PFSK-1 (cell line): Measurements from ENCODE around the gene RAC2.

Source experiments
- FOXP2 ChIP-seq: optimal IDR thresholded peaks from 2 replicates; pipeline ENCODE3; 2011; ENCODE audit warnings: borderline replicate concordance, control low read depth, inconsistent platforms; ENCODE audit not compliant: insufficient read depth; ENCODE audit errors: extremely low read length, extremely low read depth
- POLR2AphosphoS5 ChIP-seq: IDR thresholded peaks from 2 replicates; pipeline ENCODE4 v1.6.1; 2012; ENCODE audit warnings: low read depth, mild to moderate bottlenecking, control low read depth, low read length, moderate library complexity
- REST ChIP-seq, 2 experiments: IDR thresholded peaks; 2 replicates each; pipeline versions ENCODE4 v1.6.1 to v1.8.0; 2011 to 2012; ENCODE audit warnings: low read depth in 2 of 2, low read length in 2 of 2, control low read depth in 1 of 2, inconsistent platforms in 1 of 2, mild to moderate bottlenecking in 1 of 2, moderate library complexity in 1 of 2; ENCODE audit not compliant: insufficient read depth in 1 of 2
- SIN3A ChIP-seq: IDR thresholded peaks from 2 replicates; pipeline ENCODE4 v1.6.1; 2012; ENCODE audit warnings: mild to moderate bottlenecking, low read length, moderate library complexity, borderline replicate concordance; ENCODE audit not compliant: insufficient read depth
- TAF1 ChIP-seq: IDR thresholded peaks from 2 replicates; pipeline ENCODE4 v1.6.1; 2012; ENCODE audit warnings: low read length, control low read depth, borderline replicate concordance; ENCODE audit not compliant: insufficient read depth

Gene RAC2

GRCh38 chr22:37240240-37240940 lies 3.7 kb downstream of the RAC2 start:
- TF ChIP-seq FOXP2 (no peak), POLR2AphosphoS5 (no peak)

GRCh38 chr22:37239336-37240239 lies 4.5 kb downstream of the RAC2 start:
- TF ChIP-seq SIN3A (no peak), TAF1 (no peak), REST (IDR thresholded peaks at IDR 0.05; ENCODE audit: insufficient read depth in 1 of 2, low read depth in 2 of 2, low read length in 2 of 2) (no peak), FOXP2 (no peak), POLR2AphosphoS5 (no peak)

- TF ChIP-seq SIN3A (no peak), FOXP2 (no peak), TAF1 (no peak), POLR2AphosphoS5 (no peak), REST (IDR thresholded peaks at IDR 0.05; ENCODE audit: insufficient read depth in 1 of 2, low read depth in 2 of 2, low read length in 2 of 2) (no peak)
These were observed 6.4 kb downstream of the RAC2 start for GRCh38 chr22:37237371-37238268.

- TF ChIP-seq POLR2AphosphoS5 (no peak), SIN3A (no peak), REST (IDR thresholded peaks at IDR 0.05; ENCODE audit: insufficient read depth in 1 of 2, low read depth in 2 of 2, low read length in 2 of 2) (no peak), FOXP2 (no peak), TAF1 (no peak)
These were observed 8.0 kb downstream of the RAC2 start for GRCh38 chr22:37235897-37236607.
